ENCODE results near the gene ATN1. TPM values are rescaled to one million over a fixed set of nuclear protein-coding genes. Genes with fewer than 3 reads are reported as not detected.
A peak's percentile ranks its signal among the peaks of the same experiment; 100 is the strongest.

ATN1 gene
- total RNA-seq, 1 donor from 2014 or later, result 123 TPM

DNA sequence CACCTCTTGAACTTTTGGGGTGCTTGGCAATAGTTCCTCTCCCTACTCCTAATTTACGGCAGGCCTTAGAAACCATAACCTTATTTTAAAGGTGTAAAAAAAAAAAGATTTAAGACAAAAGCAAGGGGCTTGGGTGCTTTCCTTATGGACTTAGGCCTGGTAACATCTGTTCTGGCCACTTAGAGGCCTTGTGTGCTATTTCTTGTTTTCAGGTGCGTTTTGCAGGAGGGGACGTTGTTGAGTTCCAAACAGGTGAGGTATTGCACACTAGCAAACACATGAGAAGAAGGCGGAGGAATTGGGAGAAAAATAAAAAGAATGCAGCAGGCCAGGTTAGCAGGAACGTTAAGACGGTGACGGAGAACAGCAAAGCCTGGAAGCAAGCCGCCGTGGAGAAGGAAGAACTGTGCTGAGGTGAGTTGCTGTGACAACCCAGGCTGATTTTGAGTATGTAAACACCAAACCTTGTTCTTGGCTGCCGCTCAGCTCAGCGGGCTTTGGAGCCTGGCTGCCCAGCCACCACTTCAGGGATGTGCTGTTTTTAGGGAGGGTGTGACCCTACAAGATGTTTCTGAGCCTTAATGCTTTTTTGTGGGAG, 60.3 kb downstream of the ATN1 start:
- Histone ChIP-seq H3K27ac (peak overlapping the region; percentile 86), H3K36me3 (peaks cover 45% of the 10 kb centered on the region), H3K4me1 (peaks cover 10% of the 10 kb centered on the region), H3K27me3 (ENCODE audit: low read depth) (no peaks in the 10 kb centered on the region), H3K9me3 (no peaks in the 10 kb centered on the region), H3K4me3 (no peak overlapping the region)
- ATAC-seq, result peak; percentile 94 to 96
- DNase-seq, result peak; percentile 88
- intact Hi-C loops (cut with DNase I), result no loop called here
- TF ChIP-seq, protein P1, sequence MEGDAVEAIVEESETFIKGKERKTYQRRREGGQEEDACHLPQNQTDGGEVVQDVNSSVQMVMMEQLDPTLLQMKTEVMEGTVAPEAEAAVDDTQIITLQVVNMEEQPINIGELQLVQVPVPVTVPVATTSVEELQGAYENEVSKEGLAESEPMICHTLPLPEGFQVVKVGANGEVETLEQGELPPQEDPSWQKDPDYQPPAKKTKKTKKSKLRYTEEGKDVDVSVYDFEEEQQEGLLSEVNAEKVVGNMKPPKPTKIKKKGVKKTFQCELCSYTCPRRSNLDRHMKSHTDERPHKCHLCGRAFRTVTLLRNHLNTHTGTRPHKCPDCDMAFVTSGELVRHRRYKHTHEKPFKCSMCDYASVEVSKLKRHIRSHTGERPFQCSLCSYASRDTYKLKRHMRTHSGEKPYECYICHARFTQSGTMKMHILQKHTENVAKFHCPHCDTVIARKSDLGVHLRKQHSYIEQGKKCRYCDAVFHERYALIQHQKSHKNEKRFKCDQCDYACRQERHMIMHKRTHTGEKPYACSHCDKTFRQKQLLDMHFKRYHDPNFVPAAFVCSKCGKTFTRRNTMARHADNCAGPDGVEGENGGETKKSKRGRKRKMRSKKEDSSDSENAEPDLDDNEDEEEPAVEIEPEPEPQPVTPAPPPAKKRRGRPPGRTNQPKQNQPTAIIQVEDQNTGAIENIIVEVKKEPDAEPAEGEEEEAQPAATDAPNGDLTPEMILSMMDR (IDR thresholded peaks at IDR 0.05), result no peak

Small RNA genes lying within 50 kb of the gene (microRNA-seq; reads per million reads assigned to microRNA genes)
- gene MIR141 (ENCODE audit: borderline number of aligned reads) (658 reads per million, percentile 77 among the genes with 10 or more reads in this experiment), gene MIR200C (ENCODE audit: borderline number of aligned reads) (10,040 reads per million, percentile 96 among the genes with 10 or more reads in this experiment)

Other genes starting within 250 kb of the ATN1 start
- 48.7 TPM for gene ZNF384, start 238.6 kb upstream of the ATN1 start, total RNA-seq
- gene PIANP, start 227.1 kb upstream of the ATN1 start, total RNA-seq, result 0.18 TPM
- gene COPS7A, start 203.9 kb upstream of the ATN1 start, total RNA-seq, result 55.1 TPM
- 108 TPM for gene MLF2, start 174.8 kb upstream of the ATN1 start, total RNA-seq
- 267 TPM for gene PTMS, start 161.6 kb upstream of the ATN1 start, total RNA-seq
- 2.1 TPM for gene LAG3, start 155.4 kb upstream of the ATN1 start, total RNA-seq
- gene CD4, start 138.4 kb upstream of the ATN1 start, total RNA-seq, result 80.3 TPM
- gene GPR162, start 106.1 kb upstream of the ATN1 start, total RNA-seq, result 21.5 TPM
- 7.0 TPM for gene P3H3, start 99.6 kb upstream of the ATN1 start, total RNA-seq
- 1.0 TPM for gene GNB3, start 87.0 kb upstream of the ATN1 start, total RNA-seq
- gene CDCA3, start 76.7 kb upstream of the ATN1 start, total RNA-seq, result 2.9 TPM
- 58.6 TPM for gene USP5, start 75.8 kb upstream of the ATN1 start, total RNA-seq
- gene TPI1, start 60.4 kb upstream of the ATN1 start, total RNA-seq, result 278 TPM
- gene SPSB2, start 54.7 kb upstream of the ATN1 start, total RNA-seq, result 25.5 TPM
- gene LRRC23, start 23.1 kb upstream of the ATN1 start, total RNA-seq, result 26.6 TPM
- gene ENO2, start 13.4 kb upstream of the ATN1 start, total RNA-seq, result 41.9 TPM
- gene RNU7-1, start 15.9 kb downstream of the ATN1 start, total RNA-seq, result not detected
- 181 TPM for gene C12orf57, start 16.1 kb downstream of the ATN1 start, total RNA-seq
- gene PTPN6, start 23.4 kb downstream of the ATN1 start, total RNA-seq, result 209 TPM
- 138 TPM for gene PHB2, start 42.7 kb downstream of the ATN1 start, total RNA-seq
- 39.6 TPM for gene EMG1, start 43.0 kb downstream of the ATN1 start, total RNA-seq
- 67.7 TPM for gene LPCAT3, start 90.5 kb downstream of the ATN1 start, total RNA-seq
- 280 TPM for gene C1S, start 132.8 kb downstream of the ATN1 start, total RNA-seq
- 373 TPM for gene C1R, start 164.5 kb downstream of the ATN1 start, total RNA-seq
- 80.5 TPM for gene C1RL, start 181.3 kb downstream of the ATN1 start, total RNA-seq
- 1.1 TPM for gene RBP5, start 200.9 kb downstream of the ATN1 start, total RNA-seq
- 36.8 TPM for gene CLSTN3, start 202.4 kb downstream of the ATN1 start, total RNA-seq

Measured in lower lobe of right lung (tissue), 2 donors.